ENCODE measurements around the gene IL20. TPM values are rescaled to one million over a fixed set of nuclear protein-coding genes. Genes with fewer than 3 reads are reported as not detected.

The IL20 gene
- total RNA-seq, 1 donor from 2014 or later: not detected

DNA sequence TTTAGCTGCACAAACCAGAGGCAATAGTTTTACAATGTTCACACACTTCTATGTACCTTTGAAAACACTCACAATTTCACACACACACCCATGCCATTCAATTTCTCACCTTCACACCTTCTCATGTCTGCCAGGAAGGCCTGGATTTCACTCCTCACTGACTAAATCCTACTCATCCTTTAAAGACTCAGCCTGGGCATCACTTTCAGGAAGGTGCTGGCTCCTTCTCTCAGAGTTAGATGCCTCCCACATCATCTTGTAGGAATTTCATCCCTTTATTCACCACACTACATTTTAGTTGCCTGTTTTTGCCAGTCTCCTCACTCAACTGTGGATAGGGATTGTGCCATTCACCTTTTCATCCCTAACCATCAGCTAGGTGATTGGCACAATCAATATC is 2.3 kb downstream of the IL20 start:
- DNase-seq (ENCODE audit: missing footprints) (no peak), ATAC-seq (no peak)
- intact Hi-C loops (cut with DNase I): no loop called here

DNA sequence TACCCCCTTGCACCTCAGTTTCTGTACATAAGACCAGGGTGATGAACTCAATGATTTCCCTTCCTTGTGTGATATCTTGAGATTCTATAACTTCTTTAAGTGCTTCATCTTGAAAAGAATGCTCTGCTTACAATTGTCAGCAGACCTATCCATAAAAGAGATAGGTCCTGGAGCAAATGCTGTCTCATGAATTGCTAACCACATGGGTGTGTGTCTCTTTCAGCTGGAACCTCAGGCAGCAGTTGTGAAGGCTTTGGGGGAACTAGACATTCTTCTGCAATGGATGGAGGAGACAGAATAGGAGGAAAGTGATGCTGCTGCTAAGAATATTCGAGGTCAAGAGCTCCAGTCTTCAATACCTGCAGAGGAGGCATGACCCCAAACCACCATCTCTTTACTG is 2.8 kb downstream of the IL20 start:
- intact Hi-C loops (cut with DNase I): no loop called here
- no peak for ATAC-seq
- DNase-seq (ENCODE audit: missing footprints): no peak

GRCh38 chr1:206872139-206872538 is 6.7 kb downstream of the IL20 start:
- DNase-seq (ENCODE audit: missing footprints): no peak
- peak; percentile 77 for ATAC-seq
- intact Hi-C loops (cut with DNase I): no loop called here

DNA sequence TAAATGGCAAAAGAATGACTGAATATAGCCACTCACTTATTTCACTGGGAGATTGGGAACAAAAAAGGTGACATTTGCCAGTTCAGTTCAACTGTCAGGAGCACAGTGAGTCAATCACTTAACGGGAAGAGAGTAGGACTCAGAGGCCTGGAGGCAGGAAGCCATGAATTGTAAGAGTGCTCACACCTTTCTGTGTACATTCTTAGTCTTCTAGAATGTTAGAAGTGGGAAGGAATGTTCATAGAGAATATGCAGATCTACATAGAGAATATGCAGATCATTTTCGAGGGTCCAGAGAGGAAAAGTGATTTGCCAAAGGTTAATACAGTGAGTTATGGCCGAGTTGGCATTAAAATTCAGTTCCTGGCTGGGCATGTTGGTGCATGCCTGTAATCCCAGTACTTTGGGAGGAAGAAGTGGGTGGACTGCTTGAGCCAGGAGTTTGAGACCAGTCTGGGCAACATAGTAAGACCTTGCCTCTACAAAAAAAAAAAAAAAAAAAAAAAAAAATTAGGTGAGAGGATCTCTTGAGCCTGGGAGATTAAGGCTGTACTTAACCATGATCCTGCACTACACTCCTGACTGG is 8.3 kb downstream of the IL20 start:
- DNase-seq (ENCODE audit: missing footprints): no peak
- intact Hi-C loops (cut with DNase I): no loop called here

GRCh38 chr1:206875752-206876377 is 10.4 kb downstream of the IL20 start:
- ATAC-seq (no peak), DNase-seq (ENCODE audit: missing footprints) (no peak)
- intact Hi-C loops (cut with DNase I): no loop called here

More for the DNA sequence above, 8.3 kb downstream of the IL20 start:
- ATAC-seq: no peak

DNA sequence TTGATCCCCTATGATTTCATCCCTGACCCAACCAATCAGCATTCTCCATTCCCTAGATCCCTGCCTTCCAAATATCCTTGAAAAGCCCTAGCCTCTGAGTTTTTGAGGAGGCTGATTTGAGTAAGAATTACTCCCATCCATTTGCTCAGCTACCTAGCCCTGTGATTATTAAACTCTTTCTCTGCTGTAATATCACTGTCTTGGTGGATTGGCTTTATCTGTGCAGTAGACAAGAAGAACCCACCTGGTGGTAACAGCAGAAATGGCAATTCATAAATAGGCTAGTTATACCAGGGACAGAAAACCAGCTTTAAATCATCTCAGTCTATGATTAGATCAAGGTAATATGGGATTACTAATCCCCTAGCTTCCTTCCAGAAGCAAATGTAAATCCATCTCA is 13.0 kb downstream of the IL20 start:
- ATAC-seq (no peak), DNase-seq (ENCODE audit: missing footprints) (no peak)
- intact Hi-C loops (cut with DNase I): no loop called here

DNA sequence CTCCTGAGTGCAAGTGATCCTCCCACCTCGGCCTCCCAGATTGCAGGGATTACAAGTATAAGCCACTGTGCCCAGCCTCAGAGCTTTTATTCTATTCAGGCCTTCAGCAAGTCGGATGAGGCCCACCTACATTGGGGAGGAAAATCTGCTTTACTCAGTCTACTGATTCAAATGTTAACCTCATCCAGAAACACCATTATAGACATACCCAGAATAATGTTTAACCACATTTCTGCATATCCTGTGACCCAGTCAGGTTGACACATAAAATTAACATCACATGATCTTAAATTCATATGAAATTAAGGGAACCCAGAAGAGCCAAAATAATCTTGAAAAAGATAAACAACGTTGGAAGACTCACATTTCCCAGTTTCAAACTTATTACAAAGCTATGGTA is 14.9 kb downstream of the IL20 start:
- DNase-seq (ENCODE audit: missing footprints) (no peak), ATAC-seq (no peak)
- intact Hi-C loops (cut with DNase I): no loop called here

DNA sequence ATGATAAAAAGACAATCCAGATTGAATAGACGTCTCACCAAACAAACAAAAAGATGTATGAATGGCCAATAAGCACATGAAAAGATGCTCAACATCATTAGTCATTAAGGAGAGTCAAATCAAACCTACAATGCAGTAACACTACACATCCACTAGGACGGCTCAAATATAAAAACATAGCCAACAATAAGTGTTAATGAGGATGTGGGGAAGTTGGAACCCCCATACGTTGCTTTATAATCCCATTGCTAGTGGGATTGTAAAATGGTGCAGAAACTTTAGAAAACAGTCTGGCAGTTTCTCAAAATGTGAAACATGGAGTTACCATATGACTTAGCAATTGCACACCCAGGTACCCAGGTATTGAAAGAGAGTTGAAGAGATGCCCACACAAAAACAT is 17.1 kb downstream of the IL20 start:
- ATAC-seq (no peak), DNase-seq (ENCODE audit: missing footprints) (no peak)
- intact Hi-C loops (cut with DNase I): no loop called here

DNA sequence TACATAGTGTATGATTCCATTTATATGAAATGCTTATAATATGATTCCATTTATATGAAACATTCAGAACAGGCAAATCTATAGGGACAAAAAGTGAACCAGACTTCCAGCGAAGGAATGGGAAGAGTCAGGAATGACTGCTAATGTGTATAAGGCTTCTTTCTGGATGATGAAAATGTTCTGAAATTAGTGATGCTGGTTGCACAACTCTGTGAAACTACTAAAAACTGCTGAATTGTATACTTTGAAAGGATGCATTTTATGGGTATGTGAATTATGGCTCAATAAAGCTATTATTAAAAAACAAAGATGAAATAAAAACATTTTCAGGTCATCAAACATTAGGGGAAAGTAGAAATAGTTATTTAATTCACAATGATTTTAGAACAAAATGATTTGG is 17.7 kb downstream of the IL20 start:
- ATAC-seq: no peak
- DNase-seq (ENCODE audit: missing footprints): no peak
- intact Hi-C loops (cut with DNase I): no loop called here

DNA sequence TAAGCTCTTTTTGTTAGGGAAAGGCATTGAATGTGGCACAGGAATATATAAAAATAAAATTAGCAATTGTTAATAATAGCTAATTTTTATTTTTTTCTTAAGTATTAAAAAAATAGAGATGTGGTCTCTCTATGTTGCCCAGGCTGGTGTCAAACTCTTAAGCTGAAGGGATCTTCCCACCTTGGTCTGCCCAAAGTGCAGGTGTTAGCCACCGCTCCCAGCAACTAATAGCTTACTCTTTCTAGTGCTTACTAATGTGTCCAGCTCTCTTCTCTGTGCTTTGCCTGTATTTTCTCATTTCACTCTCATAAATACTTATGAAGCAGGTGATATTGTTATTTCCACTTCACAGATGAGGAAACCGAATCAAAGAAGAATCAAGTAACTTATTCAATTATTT is 18.5 kb downstream of the IL20 start:
- intact Hi-C loops (cut with DNase I): no loop called here
- no peak for DNase-seq (ENCODE audit: missing footprints)
- no peak for ATAC-seq

- intact Hi-C loops (cut with DNase I): no loop called here
- ATAC-seq (no peak), DNase-seq (ENCODE audit: missing footprints) (no peak)
Observed at GRCh38 chr1:206885341-206886060, 20.1 kb downstream of the IL20 start.

DNA sequence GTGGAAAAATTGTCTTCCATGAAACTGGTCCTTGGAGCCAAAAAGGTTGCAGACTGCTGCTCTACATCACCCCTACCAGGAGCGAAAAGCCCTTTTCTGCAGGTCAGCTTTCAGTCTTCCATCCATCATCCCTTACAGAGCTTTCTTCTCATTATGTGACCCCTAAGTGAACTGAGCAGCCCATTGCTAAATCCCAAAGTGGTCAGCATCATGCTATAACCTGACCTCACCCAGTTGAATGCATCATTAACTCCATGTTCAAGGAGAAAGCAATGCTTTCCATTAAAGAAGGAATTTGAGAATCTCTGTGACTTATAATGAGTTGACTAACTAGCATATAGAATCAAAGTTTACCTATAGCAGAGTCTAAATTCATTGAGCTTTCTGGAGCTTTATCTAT is 21.4 kb downstream of the IL20 start:
- DNase-seq (ENCODE audit: missing footprints) (no peak), ATAC-seq (no peak)
- intact Hi-C loops (cut with DNase I): no loop called here

DNA sequence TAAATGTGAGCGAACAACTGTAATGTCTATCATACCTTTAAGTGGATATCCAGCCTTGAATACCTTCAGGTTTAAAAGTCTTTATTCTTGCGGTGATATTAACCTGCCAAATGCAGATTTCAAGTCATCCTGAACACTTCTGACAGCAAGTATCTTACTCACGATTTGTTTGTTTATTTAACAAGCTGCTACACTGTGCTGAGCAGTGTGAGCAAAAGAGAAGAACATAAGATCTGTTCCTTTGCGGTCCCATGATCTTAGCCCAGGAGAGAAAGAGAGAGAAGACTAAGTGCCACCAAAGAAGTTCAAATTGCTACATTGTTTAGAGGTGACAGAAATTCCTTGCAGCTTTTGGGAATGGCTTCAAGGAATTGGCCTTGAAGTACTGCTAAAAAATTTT is 22.3 kb downstream of the IL20 start:
- ATAC-seq: no peak
- DNase-seq (ENCODE audit: missing footprints): no peak
- intact Hi-C loops (cut with DNase I): no loop called here

DNA sequence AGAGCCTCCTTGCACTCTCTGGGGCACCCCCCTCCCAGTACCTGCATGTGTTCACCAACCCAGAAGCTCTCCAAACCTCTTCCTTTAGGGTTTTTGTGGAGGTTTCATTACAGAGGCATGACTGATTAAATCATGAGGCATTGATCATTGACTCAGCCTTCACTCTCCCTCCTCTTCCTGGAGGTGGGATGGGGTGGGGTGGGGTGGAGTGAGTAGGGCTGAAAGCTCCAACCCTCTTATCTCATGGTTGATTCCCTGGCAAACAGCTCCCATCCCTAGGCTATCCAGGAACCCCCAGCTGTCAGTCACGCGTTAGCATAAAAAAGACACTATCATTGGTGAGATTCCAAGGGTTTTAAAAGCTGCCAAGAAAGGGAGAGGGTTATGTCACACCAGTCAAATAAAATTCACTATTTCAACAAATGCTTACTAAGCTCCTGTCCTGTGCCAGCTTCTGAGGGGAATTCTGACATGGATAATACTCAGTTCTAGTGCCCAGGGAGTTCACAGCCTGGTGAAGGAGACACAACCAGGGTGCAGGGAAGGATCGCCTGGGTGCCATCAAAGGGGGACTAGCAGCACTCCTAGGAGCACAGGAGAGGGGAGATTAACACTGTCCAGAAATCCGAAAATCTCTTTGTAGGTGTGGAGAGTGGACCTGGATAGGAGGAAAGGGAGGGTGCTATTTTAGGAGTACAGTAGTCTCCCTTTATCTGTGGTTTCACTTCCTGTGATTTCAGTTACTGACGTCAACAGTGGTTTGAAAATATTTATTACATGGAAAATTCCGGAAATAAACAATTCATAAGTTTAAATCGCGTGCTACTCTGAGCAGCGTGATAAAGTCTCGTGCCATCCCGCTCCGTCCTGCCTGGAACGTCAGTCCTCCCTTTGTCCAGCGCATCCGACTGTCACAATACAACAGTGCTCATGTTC is 25.0 kb downstream of the IL20 start:
- intact Hi-C loops (cut with DNase I): no loop called here
- DNase-seq (ENCODE audit: missing footprints) (no peak), ATAC-seq (peak; percentile 31)

GRCh38 chr1:206891412-206891811 is 26.0 kb downstream of the IL20 start:
- intact Hi-C loops (cut with DNase I): no loop called here
- DNase-seq (ENCODE audit: missing footprints) (no peak), ATAC-seq (no peak)

DNA sequence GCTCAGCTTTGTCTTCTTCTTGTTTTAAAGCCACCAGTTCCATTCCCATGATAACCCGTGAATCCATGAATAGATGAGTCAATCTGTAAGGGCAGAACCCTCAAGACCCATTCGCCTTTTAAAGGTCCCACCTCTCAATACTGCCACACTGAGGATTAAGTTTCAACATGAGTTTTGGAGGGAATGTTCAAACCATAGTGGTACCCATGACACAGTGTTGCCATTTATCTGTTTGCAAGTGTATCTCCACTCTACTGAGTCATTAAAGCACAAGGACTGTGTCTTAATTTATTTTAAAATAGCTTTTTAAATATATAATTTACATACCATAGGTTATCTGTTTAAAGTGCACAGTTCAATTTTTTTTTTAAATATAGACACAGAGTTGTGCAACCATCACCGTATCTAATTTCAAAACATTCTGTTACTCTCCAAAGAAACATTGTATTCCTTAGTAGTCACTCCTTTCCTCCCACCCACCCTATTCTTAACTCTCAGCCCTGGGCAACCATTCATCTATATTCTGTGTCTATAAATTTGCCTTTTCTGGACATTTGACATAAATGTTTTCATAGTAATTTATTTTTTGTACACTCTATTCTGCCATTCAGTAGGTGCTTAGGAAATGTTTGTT is 27.0 kb downstream of the IL20 start:
- no peak for ATAC-seq
- intact Hi-C loops (cut with DNase I): no loop called here
- no peak for DNase-seq (ENCODE audit: missing footprints)

GRCh38 chr1:206893380-206893779 is 28.0 kb downstream of the IL20 start:
- intact Hi-C loops (cut with DNase I): no loop called here
- DNase-seq (ENCODE audit: missing footprints) (no peak), ATAC-seq (no peak)

DNA sequence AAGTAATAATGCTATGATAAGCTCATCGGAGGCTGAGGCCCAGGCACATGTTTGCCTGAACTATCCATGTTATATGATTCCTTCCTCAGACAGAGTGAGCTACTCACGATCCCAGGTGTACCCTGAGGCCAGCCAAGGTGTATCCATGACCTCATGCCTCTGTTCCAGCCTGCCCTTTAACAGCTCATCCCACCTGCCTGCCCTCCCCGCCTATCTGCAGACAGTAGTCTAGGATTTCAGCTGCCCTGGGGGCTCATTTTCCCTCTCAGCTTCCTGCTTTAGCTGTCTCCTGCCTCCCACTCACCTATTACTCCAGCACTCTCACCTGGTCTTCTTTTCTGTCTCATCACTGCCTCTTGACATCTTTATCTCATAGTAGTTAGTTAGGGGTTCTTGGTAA is 29.9 kb downstream of the IL20 start:
- ATAC-seq: no peak
- no peak for DNase-seq (ENCODE audit: missing footprints)
- intact Hi-C loops (cut with DNase I): no loop called here

DNA sequence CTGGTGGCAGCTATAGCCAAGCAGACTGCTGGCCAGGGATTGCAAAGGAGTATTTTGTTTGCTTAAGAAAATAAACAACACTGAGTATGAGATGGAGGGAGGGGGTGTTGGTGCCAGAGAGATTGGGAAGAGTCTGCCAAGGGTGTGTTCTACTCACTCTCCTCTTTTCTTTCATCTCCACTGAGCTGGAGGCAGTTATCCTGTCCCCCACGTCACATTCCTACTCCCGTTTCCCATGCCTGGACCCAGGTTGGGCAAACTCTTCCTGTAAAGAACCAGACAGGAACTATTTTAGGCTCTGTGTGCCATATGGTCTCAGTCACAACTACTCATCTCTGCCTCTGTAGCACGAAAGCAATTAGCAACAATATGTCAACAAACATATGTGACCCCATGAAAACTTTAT is 30.4 kb downstream of the IL20 start:
- DNase-seq (ENCODE audit: missing footprints): no peak
- no peak for ATAC-seq

More for the DNA sequence above, 30.4 kb downstream of the IL20 start:
- intact Hi-C loops (cut with DNase I): no loop called here
